K562 (cell line): ENCODE data around the gene AJM1. TPM values are rescaled to one million over a fixed set of nuclear protein-coding genes. Genes with fewer than 3 reads are reported as not detected.

Experiments
- ARID2 ChIP-seq: fragments of 450-650 bp; IDR thresholded peaks from 2 replicates; pipeline ENCODE4 v1.6.1; 2017; ENCODE audit warnings: antibody characterized with exemption, mild to moderate bottlenecking
- BACH1 ChIP-seq: fragments of 200-800 bp; sonication (Bioruptor generic); IDR thresholded peaks from 2 replicates; pipeline ENCODE4 v1.6.1; 2016; ENCODE audit warnings: missing genetic modification characterization, missing compliant biosample characterization
- CREBBP ChIP-seq: IDR thresholded peaks from one replicate; pipeline ENCODE4 v1.6.1; 2012; ENCODE audit warnings: low read depth, mild to moderate bottlenecking, control low read depth, inconsistent platforms, low read length
- DIDO1 ChIP-seq: fragments of 450-650 bp; IDR thresholded peaks from 2 replicates; pipeline ENCODE4 v1.6.1; 2016; ENCODE audit warnings: low read depth, missing biosample characterization, missing genetic modification characterization
- EP400 ChIP-seq: fragments of 450-650 bp; IDR thresholded peaks from 2 replicates; pipeline ENCODE4 v1.6.1; 2017; ENCODE audit warnings: antibody characterized with exemption, mild to moderate bottlenecking, moderate library complexity
- ESRRA ChIP-seq: fragments of 450-650 bp; IDR thresholded peaks from 2 replicates; pipeline ENCODE4 v1.6.1; 2014; ENCODE audit warnings: low read depth, mild to moderate bottlenecking, moderate library complexity, borderline replicate concordance
- HCFC1 ChIP-seq: IDR thresholded peaks from 2 replicates; pipeline ENCODE4 v1.6.1; 2012; ENCODE audit warnings: low read depth, low read length, improper control_type of control experiment
- IRF2 ChIP-seq: sonication (generic); formaldehyde crosslinking; IDR thresholded peaks from 2 replicates; pipeline ENCODE4 v1.8.1; 2022; ENCODE audit warnings: mild to moderate bottlenecking, missing genetic modification reagents
- KLF1 ChIP-seq: fragments of 450-650 bp; IDR thresholded peaks from 2 replicates; pipeline ENCODE4 v1.6.1; 2016; ENCODE audit warnings: missing genetic modification characterization, missing compliant biosample characterization
- MAFK ChIP-seq: IDR thresholded peaks from 2 replicates; pipeline ENCODE4 v1.6.1; 2011; ENCODE audit warnings: low read length, improper control_type of control experiment
- MXI1 ChIP-seq: IDR thresholded peaks from 2 replicates; pipeline ENCODE4 v1.6.1; 2011; ENCODE audit warnings: low read depth, mild to moderate bottlenecking, improper control_type of control experiment, low read length
- POLR2G ChIP-seq: fragments of 200-400 bp; formaldehyde crosslinking; IDR thresholded peaks from 2 replicates; pipeline ENCODE4 v1.6.1; 2017; ENCODE audit warnings: low read depth, mild to moderate bottlenecking, antibody characterized with exemption, low read length, moderate library complexity
- RBFOX2 ChIP-seq: fragments of 200-400 bp; formaldehyde crosslinking; IDR thresholded peaks from 2 replicates; pipeline ENCODE4 v1.6.1; 2017; ENCODE audit warnings: low read depth, mild to moderate bottlenecking, low read length, moderate library complexity
- RUNX1 ChIP-seq: sonication (generic); IDR thresholded peaks from 2 replicates; pipeline ENCODE4 v1.6.1; 2016; ENCODE audit warnings: antibody characterized with exemption, low read depth
- SMARCA4 ChIP-seq: fragments of 450-650 bp; IDR thresholded peaks from 2 replicates; pipeline ENCODE4 v1.6.1; 2016
- SRSF3 ChIP-seq: fragments of 200-400 bp; formaldehyde crosslinking; IDR thresholded peaks from 2 replicates; pipeline ENCODE4 v1.6.1; 2016; ENCODE audit warnings: mild to moderate bottlenecking, low read length, moderate library complexity; ENCODE audit not compliant: insufficient read depth
- STAT5A ChIP-seq: IDR thresholded peaks from 2 replicates; pipeline ENCODE4 v1.6.1; 2012; ENCODE audit warnings: low read length, inconsistent platforms, borderline replicate concordance
- THRB ChIP-seq: fragments of 450-650 bp; formaldehyde crosslinking; conservative IDR thresholded peaks from 2 replicates; pipeline ENCODE4 v1.4.0; 2022; ENCODE audit warnings: mild to moderate bottlenecking, missing genetic modification characterization
- XRCC5 ChIP-seq: fragments of 200-400 bp; formaldehyde crosslinking; IDR thresholded peaks from 2 replicates; pipeline ENCODE4 v1.6.1; 2017; ENCODE audit warnings: low read depth, mild to moderate bottlenecking, low read length
- ZBTB9 ChIP-seq: fragments of 450-650 bp; formaldehyde crosslinking; IDR thresholded peaks from 2 replicates; pipeline ENCODE4 v1.4.0; 2020; ENCODE audit warnings: mild to moderate bottlenecking, moderate library complexity
- ZNF408 ChIP-seq: fragments of 250-450 bp; sonication (Bioruptor Pico); IDR thresholded peaks from 2 replicates; pipeline ENCODE4 v1.4.0; 2020; ENCODE audit warnings: low read depth, mild to moderate bottlenecking, moderate library complexity
- ZNF551 ChIP-seq: fragments of 250-450 bp; sonication (Bioruptor Pico); IDR thresholded peaks from 2 replicates; pipeline ENCODE4 v1.5.0; 2021; ENCODE audit warnings: mild to moderate bottlenecking, moderate library complexity
- ZNF583 ChIP-seq: fragments of 250-450 bp; sonication (Bioruptor Pico); IDR thresholded peaks from 2 replicates; pipeline ENCODE4 v1.4.0; 2020
- ZNF655 ChIP-seq: fragments of 250-450 bp; sonication (Bioruptor Pico); IDR thresholded peaks from 2 replicates; pipeline ENCODE4 v1.5.0; 2021
- ZSCAN32 ChIP-seq: fragments of 450-650 bp; formaldehyde crosslinking; IDR thresholded peaks from 2 replicates; pipeline ENCODE4 v1.4.0; 2020; ENCODE audit warnings: mild to moderate bottlenecking, moderate library complexity
- polyA plus RNA-seq, 8 experiments: library from polyadenylated mRNA; depleted of rRNA in 4 of 8; stranded (reverse) in 5 of 8; unstranded in 3 of 8; fragments of >200 nt; fragmentation: Nextera tagmentation in 2 of 8; fragmentation: Illumina TruSeq in 1 of 8; extraction: Ambion mirVana in 2 of 8; extraction: Trizol in 1 of 8; gene quantifications; 2 replicates each; pipeline versions ENCODE4 v1.2.1 to v1.2.3, GENCODE V29; 2011 to 2014; ENCODE audit warnings: inconsistent platforms in 1 of 8, missing spikeins in 1 of 8
- total RNA-seq, 7 experiments: library from RNA; depleted of rRNA in 6 of 7; stranded (reverse); fragments of >200 nt in 6 of 7; fragmentation: Illumina TruSeq in 2 of 7; extraction: Trizol in 2 of 7; gene quantifications; 2 replicates each; pipeline versions ENCODE4 v1.2.1 to v1.2.3, GENCODE V29; 2011 to 2021; ENCODE audit warnings: low replicate concordance in 1 of 7
- TF ChIP-seq, protein P1 (sequence below): IDR thresholded peaks from 2 replicates; pipeline ENCODE4 v1.6.1; 2012; ENCODE audit warnings: low read depth, low read length, improper control_type of control experiment, borderline replicate concordance

AJM1 gene
- total and polyA plus RNA-seq, 9 of the 15 experiments (the other 6 are each of a cell fraction or from before 2014, with no cell fraction given) = 0.01 to 3.7 (median 0.65) TPM; not detected in 1

- peak; percentile 94 for TF ChIP-seq POLR2G
- no peak for TF ChIP-seq CREBBP
- TF ChIP-seq ZNF583 (CRISPR knock-in tag) = no peak
- TF ChIP-seq ZNF408 = no peak
- TF ChIP-seq MAFK = no peak
- no peak for TF ChIP-seq STAT5A
- TF ChIP-seq ZNF551 (CRISPR knock-in tag) = no peak
- TF ChIP-seq HCFC1 = no peak
- no peak for TF ChIP-seq ARID2
- peak; percentile 88 for TF ChIP-seq RBFOX2
- no peak for TF ChIP-seq ZBTB9 (CRISPR knock-in tag)
- no peak for TF ChIP-seq DIDO1 (tag)
- TF ChIP-seq KLF1 = no peak
- TF ChIP-seq THRB (CRISPR knock-in tag) = peak; percentile 25; the same call in 1 of the 2 replicates
- TF ChIP-seq EP400 = peak; percentile 76
- no peak for TF ChIP-seq ZNF655 (CRISPR knock-in tag)
- TF ChIP-seq, protein P1, sequence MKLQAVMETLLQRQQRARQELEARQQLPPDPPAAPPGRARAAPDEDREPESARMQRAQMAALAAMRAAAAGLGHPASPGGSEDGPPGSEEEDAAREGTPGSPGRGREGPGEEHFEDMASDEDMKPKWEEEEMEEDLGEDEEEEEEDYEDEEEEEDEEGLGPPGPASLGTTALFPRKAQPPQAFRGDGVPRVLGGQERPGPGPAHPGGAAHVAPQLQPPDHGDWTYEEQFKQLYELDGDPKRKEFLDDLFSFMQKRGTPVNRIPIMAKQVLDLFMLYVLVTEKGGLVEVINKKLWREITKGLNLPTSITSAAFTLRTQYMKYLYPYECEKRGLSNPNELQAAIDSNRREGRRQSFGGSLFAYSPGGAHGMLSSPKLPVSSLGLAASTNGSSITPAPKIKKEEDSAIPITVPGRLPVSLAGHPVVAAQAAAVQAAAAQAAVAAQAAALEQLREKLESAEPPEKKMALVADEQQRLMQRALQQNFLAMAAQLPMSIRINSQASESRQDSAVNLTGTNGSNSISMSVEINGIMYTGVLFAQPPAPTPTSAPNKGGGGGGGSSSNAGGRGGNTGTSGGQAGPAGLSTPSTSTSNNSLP = no peak
- TF ChIP-seq XRCC5 = no peak
- TF ChIP-seq ZSCAN32 = no peak
- no peak for TF ChIP-seq MXI1
- TF ChIP-seq SMARCA4 = no peak
- TF ChIP-seq IRF2 (CRISPR knock-in tag) = no peak
- TF ChIP-seq SRSF3 = no peak
- TF ChIP-seq ESRRA = peak; percentile 79; the same call in 1 of the 2 replicates
- TF ChIP-seq RUNX1 = no peak
- TF ChIP-seq BACH1 (tag) = no peak
Observed at GRCh38 chr9:136847826-136848392, 5.6 kb downstream of the AJM1 start (continued).
